RWPE1 (cell line): ENCODE results near the gene CACNA1F.

Experiments used
- CTCF ChIA-PET: fragments of 350-600 bp; sonication (Branson Sonifier 250); formaldehyde crosslinking; extraction: SDS; loops from one replicate; lab custom pipeline; 2021; lab: Yijun Ruan, JAX
- POLR2A ChIA-PET: fragments of 400-600 bp; formaldehyde crosslinking; extraction: SDS; loops from one replicate; lab custom pipeline; 2020; ENCODE audit warnings: antibody characterized with exemption; ENCODE audit not compliant: low non-redundant PET; lab: Yijun Ruan, JAX
- DNase-seq: peaks from one replicate; pipeline ENCODE4 v3.0.0; 2012; ENCODE audit warnings: low spot score
- H3K27ac ChIP-seq: fragments of 450-650 bp; 2 replicates; pipeline ENCODE4 v1.5.1; 2017
- TF ChIP-seq, protein P1 (sequence below): fragments of 450-650 bp; conservative IDR thresholded peaks from 2 replicates; pipeline ENCODE4 v1.5.1; 2017; ENCODE audit warnings: low read depth, mild to moderate bottlenecking

Gene CACNA1F

DNA sequence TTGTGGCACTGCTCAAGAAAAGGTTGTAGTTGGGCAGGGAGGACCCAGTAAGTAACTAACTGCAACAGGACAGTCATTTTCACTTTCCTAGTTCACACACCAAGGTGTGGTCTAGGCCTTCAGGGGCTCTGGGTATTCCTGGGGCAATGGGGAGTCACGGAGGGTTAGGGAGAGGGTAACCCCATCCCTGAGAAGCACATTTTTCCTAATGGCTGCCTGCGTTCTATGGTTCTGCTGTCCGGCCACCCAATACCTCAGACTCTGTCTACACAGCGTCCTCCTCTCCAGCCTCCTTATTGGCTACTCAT lies 35.5 kb upstream of the CACNA1F start:
- ChIA-PET CTCF (no interaction called here), POLR2A (interaction anchor here (0.6 kb wide), 1 partner anchor 211 kb away, joined by 15 read pairs; no protein-coding TSS in a partner anchor)
- TF ChIP-seq, protein P1, sequence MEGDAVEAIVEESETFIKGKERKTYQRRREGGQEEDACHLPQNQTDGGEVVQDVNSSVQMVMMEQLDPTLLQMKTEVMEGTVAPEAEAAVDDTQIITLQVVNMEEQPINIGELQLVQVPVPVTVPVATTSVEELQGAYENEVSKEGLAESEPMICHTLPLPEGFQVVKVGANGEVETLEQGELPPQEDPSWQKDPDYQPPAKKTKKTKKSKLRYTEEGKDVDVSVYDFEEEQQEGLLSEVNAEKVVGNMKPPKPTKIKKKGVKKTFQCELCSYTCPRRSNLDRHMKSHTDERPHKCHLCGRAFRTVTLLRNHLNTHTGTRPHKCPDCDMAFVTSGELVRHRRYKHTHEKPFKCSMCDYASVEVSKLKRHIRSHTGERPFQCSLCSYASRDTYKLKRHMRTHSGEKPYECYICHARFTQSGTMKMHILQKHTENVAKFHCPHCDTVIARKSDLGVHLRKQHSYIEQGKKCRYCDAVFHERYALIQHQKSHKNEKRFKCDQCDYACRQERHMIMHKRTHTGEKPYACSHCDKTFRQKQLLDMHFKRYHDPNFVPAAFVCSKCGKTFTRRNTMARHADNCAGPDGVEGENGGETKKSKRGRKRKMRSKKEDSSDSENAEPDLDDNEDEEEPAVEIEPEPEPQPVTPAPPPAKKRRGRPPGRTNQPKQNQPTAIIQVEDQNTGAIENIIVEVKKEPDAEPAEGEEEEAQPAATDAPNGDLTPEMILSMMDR, result no peak

DNA sequence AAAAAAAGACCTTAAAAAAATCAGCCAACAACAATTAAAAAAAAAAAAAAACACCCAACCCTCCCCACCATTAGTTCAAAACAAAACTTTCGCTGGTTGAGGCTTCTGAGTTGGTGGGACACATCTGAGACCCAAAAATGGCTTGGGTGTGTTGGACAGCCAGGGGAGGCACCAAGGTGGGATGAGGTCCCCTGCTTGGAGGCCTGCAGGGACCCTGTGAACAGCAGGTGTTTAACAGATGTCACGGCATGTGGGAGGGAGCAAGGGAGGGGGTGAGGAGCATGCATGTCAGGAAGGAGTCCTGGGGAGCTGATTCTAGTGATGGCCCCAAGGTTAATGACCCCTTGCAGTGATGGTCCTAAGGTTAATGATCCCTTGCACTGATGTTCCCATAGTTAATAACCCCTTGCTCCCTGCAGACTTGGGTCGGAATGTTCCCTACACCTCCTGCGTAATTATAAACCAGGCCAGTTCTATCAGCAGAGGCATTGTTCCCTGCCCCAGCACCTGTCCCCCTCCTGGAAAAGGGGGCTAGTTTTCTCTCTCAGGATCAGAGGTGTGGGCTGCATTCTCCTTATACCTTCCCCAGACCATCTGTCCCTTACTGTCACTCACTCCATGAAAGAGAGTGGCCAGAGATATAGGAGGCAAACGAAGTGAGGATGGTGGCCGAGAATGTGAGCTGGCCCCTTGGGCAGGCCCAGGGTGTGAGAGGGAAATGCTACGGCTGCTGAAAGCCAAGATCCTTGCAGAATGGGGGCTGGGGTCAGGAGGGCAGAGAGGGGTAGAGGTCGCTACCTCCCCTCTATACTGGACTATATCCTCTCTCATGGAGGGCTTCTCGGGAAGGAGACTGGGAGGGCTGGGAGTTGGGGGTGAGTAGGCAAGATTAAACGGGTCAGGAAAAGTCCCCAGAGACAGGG lies 33.6 kb upstream of the CACNA1F start:
- TF ChIP-seq, protein P1, result no peak
- DNase-seq, result no peak
- CTCF ChIA-PET, result no interaction called here
- POLR2A ChIA-PET, result no interaction called here
- no peak overlapping the region for H3K27ac ChIP-seq

More for the DNA sequence above, 35.5 kb upstream of the CACNA1F start:
- H3K27ac ChIP-seq, result peak overlapping the region; percentile 88
- no peak for DNase-seq

DNA sequence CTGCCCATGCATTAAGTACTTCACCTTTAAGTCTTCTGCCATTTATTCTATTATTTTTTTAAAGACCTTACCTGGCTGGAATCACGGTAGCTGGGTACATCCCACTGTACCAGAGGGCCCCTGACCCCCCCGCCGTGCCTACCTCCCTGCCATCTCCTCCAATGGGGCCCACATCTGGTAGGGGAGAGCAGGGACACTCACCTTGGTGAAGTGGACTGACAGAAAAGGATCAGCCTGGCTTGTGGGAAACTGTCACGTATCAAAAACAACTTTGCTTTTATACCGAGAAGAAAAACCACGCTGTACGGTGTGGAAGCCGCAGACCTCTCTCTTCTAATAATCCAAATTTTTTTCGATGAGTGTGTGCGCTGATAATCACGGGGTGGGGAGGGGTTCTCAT lies 31.3 kb upstream of the CACNA1F start, which contains the start of gene FOXP3:
FOXP3 (minus strand) TSS at position 251 of the 400 bp plus-strand sequence. CDS start 6,205 bp downstream, outside the sequence.
- TF ChIP-seq, protein P1, result no peak
- ChIA-PET CTCF (no interaction called here), POLR2A (no interaction called here)
- DNase-seq, result no peak
- no peak within 1 kb of the TSS for H3K27ac ChIP-seq

DNA sequence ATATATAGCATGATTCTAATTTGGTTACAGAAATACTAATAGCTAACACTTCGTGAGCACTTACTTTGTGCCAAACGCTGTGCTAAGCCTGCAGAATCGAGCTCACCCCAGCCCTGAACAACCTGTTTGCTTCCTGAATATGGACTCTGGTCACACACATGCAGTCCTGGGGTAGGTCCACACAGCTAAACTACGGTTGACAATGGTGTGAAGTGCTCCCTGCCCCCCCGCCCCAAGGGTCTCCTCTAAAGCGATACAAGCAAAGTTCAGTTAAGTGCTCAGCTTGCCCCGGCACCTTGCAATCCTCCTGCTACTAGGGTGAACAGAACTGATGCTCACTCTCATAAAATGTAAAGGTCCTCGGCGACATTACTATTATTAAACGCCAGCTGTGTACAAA lies 30.5 kb upstream of the CACNA1F start:
- DNase-seq, result no peak
- TF ChIP-seq, protein P1, result no peak
- ChIA-PET CTCF (no interaction called here), POLR2A (no interaction called here)
- no peak overlapping the region for H3K27ac ChIP-seq

DNA sequence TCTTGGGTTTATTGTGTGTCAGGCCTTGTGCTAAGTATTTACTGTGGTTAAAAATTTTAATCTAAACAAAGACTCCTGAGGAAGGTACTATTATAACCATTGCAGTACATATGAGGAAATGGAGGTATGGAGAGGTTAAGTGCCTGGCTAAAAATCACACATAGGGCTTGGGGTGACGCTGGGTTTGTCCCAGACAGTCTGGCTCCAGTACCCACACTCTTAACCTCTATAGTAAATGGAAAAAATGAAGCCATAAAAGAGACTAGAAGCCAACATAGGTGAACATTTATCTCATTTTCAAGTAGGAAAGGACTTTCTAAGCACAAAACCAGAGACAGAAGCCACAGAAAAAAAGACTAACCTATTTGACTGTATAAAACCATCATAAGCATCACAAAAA lies 29.5 kb upstream of the CACNA1F start:
- ChIA-PET POLR2A (no interaction called here), CTCF (no interaction called here)
- TF ChIP-seq, protein P1, result no peak

DNA sequence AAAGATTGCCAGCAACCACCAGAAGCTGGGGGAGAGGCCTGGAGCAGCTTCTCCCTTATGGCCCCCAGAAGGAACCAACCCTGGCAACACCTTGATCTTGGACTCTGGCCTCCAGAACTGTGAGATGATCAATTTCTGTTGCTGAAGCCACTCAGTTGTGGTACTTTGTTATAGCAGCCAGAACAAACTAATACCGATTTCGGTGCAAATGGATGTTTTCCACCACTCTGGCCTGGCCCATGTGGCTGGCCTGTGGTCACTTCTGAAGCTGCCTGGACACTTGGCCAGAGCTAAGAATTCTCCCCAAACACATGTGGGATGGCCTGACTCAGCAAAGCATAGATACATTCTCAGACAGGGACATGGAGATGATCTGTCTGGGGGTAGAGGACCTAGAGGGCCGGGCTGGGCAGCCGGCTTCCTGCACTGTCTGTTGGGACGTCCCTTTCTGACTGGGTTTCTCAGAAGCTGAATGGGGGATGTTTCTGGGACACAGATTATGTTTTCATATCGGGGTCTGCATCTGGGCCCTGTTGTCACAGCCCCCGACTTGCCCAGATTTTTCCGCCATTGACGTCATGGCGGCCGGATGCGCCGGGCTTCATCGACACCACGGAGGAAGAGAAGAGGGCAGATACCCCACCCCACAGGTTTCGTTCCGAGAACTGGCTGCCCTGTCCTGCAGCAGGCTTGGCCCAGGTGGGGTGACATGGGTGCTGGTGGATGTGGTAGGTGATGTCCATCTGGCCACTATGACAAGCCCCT lies 27.3 kb upstream of the CACNA1F start:
- H3K27ac ChIP-seq, result no peak overlapping the region
- CTCF ChIA-PET, result no interaction called here
- TF ChIP-seq, protein P1, result no peak
- DNase-seq, result no peak
- POLR2A ChIA-PET, result no interaction called here

More for the DNA sequence above, 29.5 kb upstream of the CACNA1F start:
- DNase-seq, result no peak
- no peak overlapping the region for H3K27ac ChIP-seq
